Tibial nerve (tissue), 4 donors: ENCODE results near the gene DNAJC15. TPM values are rescaled to one million over a fixed set of nuclear protein-coding genes. Genes with fewer than 3 reads are reported as not detected.
A peak's percentile ranks its signal among the peaks of the same experiment; 100 is the strongest.

ENCODE experiments used
- DNase-seq, 2 donors: peaks; one replicate each; pipeline ENCODE4 v3.0.0-alpha.2; 2019; ENCODE audit warnings: low spot score in 2 of 2
- H3K27ac ChIP-seq, 4 donors: fragments of 200-600 bp; sonication (generic) in 3 of 4; one replicate each; pipeline ENCODE4 v1.5.1; 2017 to 2019; ENCODE audit warnings: mild to moderate bottlenecking in 1 of 4
- H3K27me3 ChIP-seq, 2 donors: fragments of 200-600 bp; sonication (generic) in 1 of 2; one replicate each; pipeline versions ENCODE4 v1.5.1 to v1.6.0; 2017 to 2019
- H3K36me3 ChIP-seq, 3 donors: fragments of 200-600 bp; sonication (generic); one replicate each; pipeline ENCODE4 v1.5.1; 2018 to 2019
- H3K4me1 ChIP-seq, 4 donors: fragments of 200-600 bp; sonication (generic) in 3 of 4; one replicate each; pipeline ENCODE4 v1.5.1; 2017 to 2019
- H3K4me3 ChIP-seq, 4 donors: fragments of 200-600 bp; sonication (generic) in 3 of 4; one replicate each; pipeline ENCODE4 v1.5.1; 2017 to 2019; ENCODE audit warnings: mild to moderate bottlenecking in 1 of 4, moderate library complexity in 1 of 4
- H3K9me3 ChIP-seq, 4 donors: fragments of 200-600 bp; sonication (generic) in 3 of 4; one replicate each; pipeline ENCODE4 v1.5.1; 2017 to 2019
- EP300 ChIP-seq, 2 donors: sonication (generic); formaldehyde crosslinking; IDR thresholded peaks; one replicate each; pipeline ENCODE4 v1.6.1; 2017; ENCODE audit warnings: antibody characterized with exemption in 2 of 2, mild to moderate bottlenecking in 1 of 2
- POLR2A ChIP-seq, 2 donors: fragments of 450-650 bp; IDR thresholded peaks; one replicate each; pipeline ENCODE4 v1.6.1; 2017; ENCODE audit warnings: antibody characterized with exemption in 2 of 2, mild to moderate bottlenecking in 2 of 2, moderate library complexity in 2 of 2
- WGBS, 2 donors: methylation state at CpG; one replicate each; pipeline ENCODE4 v1.1.5; 2018; 5-methylcytosine and 5-hydroxymethylcytosine counted together
- total RNA-seq, 4 donors: library from RNA; depleted of rRNA; stranded (reverse); fragments of >200 nt; gene quantifications; one replicate each; pipeline ENCODE4 v1.1.0, GENCODE V29; 2016
- TF ChIP-seq, protein P1 (sequence below), 5 experiments: fragments of 200-600 bp in 3 of 5; fragments of 450-650 bp in 2 of 5; sonication (generic) in 3 of 5; IDR thresholded peaks; one replicate each; pipeline ENCODE4 v1.5.1; 2016 to 2019; ENCODE audit warnings: antibody characterized with exemption in 5 of 5, mild to moderate bottlenecking in 3 of 5, moderate library complexity in 2 of 5

The DNAJC15 gene
- total RNA-seq, 4 donors from 2014 or later, result 3.7 to 9.2 (median 5.7) TPM

GRCh38 chr13:43085545-43085944 lies 62.2 kb downstream of the DNAJC15 start:
- peaks cover 0 to 8% (median 0%) of the 10 kb centered on the region in 4 donors for H3K4me1 ChIP-seq
- TF ChIP-seq, protein P1, sequence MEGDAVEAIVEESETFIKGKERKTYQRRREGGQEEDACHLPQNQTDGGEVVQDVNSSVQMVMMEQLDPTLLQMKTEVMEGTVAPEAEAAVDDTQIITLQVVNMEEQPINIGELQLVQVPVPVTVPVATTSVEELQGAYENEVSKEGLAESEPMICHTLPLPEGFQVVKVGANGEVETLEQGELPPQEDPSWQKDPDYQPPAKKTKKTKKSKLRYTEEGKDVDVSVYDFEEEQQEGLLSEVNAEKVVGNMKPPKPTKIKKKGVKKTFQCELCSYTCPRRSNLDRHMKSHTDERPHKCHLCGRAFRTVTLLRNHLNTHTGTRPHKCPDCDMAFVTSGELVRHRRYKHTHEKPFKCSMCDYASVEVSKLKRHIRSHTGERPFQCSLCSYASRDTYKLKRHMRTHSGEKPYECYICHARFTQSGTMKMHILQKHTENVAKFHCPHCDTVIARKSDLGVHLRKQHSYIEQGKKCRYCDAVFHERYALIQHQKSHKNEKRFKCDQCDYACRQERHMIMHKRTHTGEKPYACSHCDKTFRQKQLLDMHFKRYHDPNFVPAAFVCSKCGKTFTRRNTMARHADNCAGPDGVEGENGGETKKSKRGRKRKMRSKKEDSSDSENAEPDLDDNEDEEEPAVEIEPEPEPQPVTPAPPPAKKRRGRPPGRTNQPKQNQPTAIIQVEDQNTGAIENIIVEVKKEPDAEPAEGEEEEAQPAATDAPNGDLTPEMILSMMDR (IDR thresholded peaks at IDR 0.05), result peak; percentile 40 to 68 (median 51)
- no peak for TF ChIP-seq POLR2A (IDR thresholded peaks at IDR 0.05)
- H3K27me3 ChIP-seq, result no peaks in the 10 kb centered on the region
- 92 to 96% methylated on average over 1 of the region's 1 CpG for WGBS, 2 donors
- no peak for DNase-seq
- no peaks in the 10 kb centered on the region for H3K9me3 ChIP-seq
- no peak overlapping the region for H3K27ac ChIP-seq
- no peak overlapping the region for H3K4me3 ChIP-seq
- peaks cover 0 to 23% (median 0%) of the 10 kb centered on the region in 3 donors for H3K36me3 ChIP-seq

DNA sequence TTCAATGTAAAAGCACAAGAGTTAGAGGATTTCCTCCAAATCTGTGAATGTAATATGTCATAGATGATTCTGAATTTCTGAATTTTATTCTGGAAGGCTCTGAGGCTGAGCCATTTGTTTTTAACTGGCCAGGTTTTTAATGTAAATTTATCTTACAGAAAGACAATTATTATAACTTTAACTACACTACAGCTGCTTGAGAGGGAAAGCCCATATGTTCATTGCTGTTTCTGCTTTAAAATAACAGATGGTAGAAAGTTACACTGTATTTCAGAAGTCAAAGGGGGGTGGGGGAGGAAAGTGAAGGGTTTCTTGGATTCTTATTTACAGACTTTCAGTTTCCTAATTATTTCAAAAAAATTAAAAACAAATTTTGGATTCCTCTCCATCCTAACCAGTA lies 62.8 kb downstream of the DNAJC15 start:
- H3K27me3 ChIP-seq, result no peaks in the 10 kb centered on the region
- TF ChIP-seq POLR2A (IDR thresholded peaks at IDR 0.05) (no peak), EP300 (IDR thresholded peaks at IDR 0.05) (no peak)
- TF ChIP-seq, protein P1 (IDR thresholded peaks at IDR 0.05), result no peak
- no peak overlapping the region for H3K4me3 ChIP-seq
- H3K4me1 ChIP-seq, result peaks cover 0 to 8% (median 0%) of the 10 kb centered on the region in 4 donors
- H3K36me3 ChIP-seq, result peaks cover 0 to 28% (median 0%) of the 10 kb centered on the region in 3 donors
- H3K27ac ChIP-seq, result no peak overlapping the region
- no peaks in the 10 kb centered on the region for H3K9me3 ChIP-seq
- DNase-seq, result no peak

GRCh38 chr13:43088093-43088511 lies 64.7 kb downstream of the DNAJC15 start:
- Histone ChIP-seq H3K9me3 (no peaks in the 10 kb centered on the region), H3K4me3 (peak overlapping the region in 3 of 4 donors; percentile 27 to 35 (median 28))

GRCh38 chr13:43089912-43090498 lies 66.6 kb downstream of the DNAJC15 start:
- Histone ChIP-seq H3K27me3 (no peaks in the 10 kb centered on the region), H3K27ac (no peak overlapping the region), H3K4me1 (peaks cover 0 to 12% (median 0%) of the 10 kb centered on the region in 4 donors), H3K9me3 (no peaks in the 10 kb centered on the region), H3K36me3 (peaks cover 0 to 22% (median 0%) of the 10 kb centered on the region in 3 donors), H3K4me3 (no peak overlapping the region)
- no peak for DNase-seq
- TF ChIP-seq, protein P1 (IDR thresholded peaks at IDR 0.05), result no peak
- TF ChIP-seq EP300 (IDR thresholded peaks at IDR 0.05) (no peak), POLR2A (IDR thresholded peaks at IDR 0.05) (no peak)
- 87 to 96% methylated on average over 1 of the region's 1 CpG for WGBS, 2 donors

More at GRCh38 chr13:43088093-43088511, 64.7 kb downstream of the DNAJC15 start:
- Histone ChIP-seq H3K4me1 (peaks cover 0 to 8% (median 0%) of the 10 kb centered on the region in 4 donors), H3K27ac (peak overlapping the region in 3 of 4 donors; percentile 8 to 35 (median 17)), H3K36me3 (peaks cover 0 to 22% (median 0%) of the 10 kb centered on the region in 3 donors), H3K27me3 (no peaks in the 10 kb centered on the region)
- 49 to 69% methylated on average over 4 of the region's 4 CpGs for WGBS, 2 donors
- DNase-seq, result no peak
- TF ChIP-seq POLR2A (IDR thresholded peaks at IDR 0.05) (no peak), EP300 (IDR thresholded peaks at IDR 0.05) (peak in 1 of 2 donors; percentile 9)

DNA sequence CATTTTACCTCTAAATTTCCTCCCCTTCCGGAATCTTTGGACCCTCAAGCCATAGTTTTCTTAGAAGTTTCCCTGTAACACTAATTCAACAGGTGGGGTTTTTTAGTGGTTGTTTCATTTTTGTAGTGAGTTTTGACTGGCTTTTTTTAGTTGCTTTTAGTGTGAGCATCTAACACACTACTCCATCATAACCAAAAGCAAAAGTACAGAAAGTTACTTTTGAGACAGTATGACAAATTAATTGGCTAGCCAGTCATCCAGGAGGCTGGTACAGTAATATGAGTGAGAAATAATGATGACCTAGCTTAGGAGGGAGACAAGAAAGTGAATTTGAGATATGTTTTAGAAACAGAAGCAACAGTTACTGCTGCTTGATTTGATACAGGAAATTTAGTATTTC lies 71.5 kb downstream of the DNAJC15 start:
- H3K4me1 ChIP-seq, result peaks cover 0 to 16% (median 3%) of the 10 kb centered on the region in 4 donors
- no peak overlapping the region for H3K4me3 ChIP-seq
- no peak overlapping the region for H3K27ac ChIP-seq
- 89 to 96% methylated on average over 1 of the region's 1 CpG for WGBS, 2 donors
- H3K9me3 ChIP-seq, result no peaks in the 10 kb centered on the region
- DNase-seq, result no peak
- TF ChIP-seq, protein P1 (IDR thresholded peaks at IDR 0.05), result no peak
- no peak for TF ChIP-seq EP300 (IDR thresholded peaks at IDR 0.05)
- H3K27me3 ChIP-seq, result no peaks in the 10 kb centered on the region
- peaks cover 0 to 25% (median 0%) of the 10 kb centered on the region in 3 donors for H3K36me3 ChIP-seq
